CD4-positive, alpha-beta T cell treated with Interferon gamma for 1 hour (primary cell): ENCODE results near the gene ADAP1.
"Not testable (repeated sequence)": the region's sequence is repeated elsewhere in the genome, so short reads cannot be mapped to it uniquely, and the experiment has no call there.

Experiments used
- DNase-seq: peaks from one replicate; pipeline ENCODE4 v3.0.0-alpha.2; 2020

Gene ADAP1

GRCh38 chr7:974172-974571 lies 19.7 kb upstream of the ADAP1 start:
- no peak for DNase-seq

- DNase-seq = no peak
Observed at GRCh38 chr7:973312-973711, 18.8 kb upstream of the ADAP1 start.

GRCh38 chr7:972676-973309 lies 18.3 kb upstream of the ADAP1 start:
- DNase-seq = no peak

- DNase-seq = no peak
Observed at GRCh38 chr7:972110-972509, 17.6 kb upstream of the ADAP1 start.

- no peak for DNase-seq
Observed at GRCh38 chr7:970744-971143, 16.3 kb upstream of the ADAP1 start.

GRCh38 chr7:969403-969802 lies 14.9 kb upstream of the ADAP1 start:
- no peak for DNase-seq

GRCh38 chr7:968205-969105 lies 14.0 kb upstream of the ADAP1 start:
- DNase-seq = no peak

GRCh38 chr7:967361-968082 lies 13.0 kb upstream of the ADAP1 start:
- DNase-seq = no peak

GRCh38 chr7:966291-967069 lies 12.0 kb upstream of the ADAP1 start:
- no peak for DNase-seq

- no peak for DNase-seq
Observed at GRCh38 chr7:964401-965231, 10.1 kb upstream of the ADAP1 start.

GRCh38 chr7:963236-964078 lies 9.0 kb upstream of the ADAP1 start:
- DNase-seq = no peak

- no peak for DNase-seq
Observed at GRCh38 chr7:962401-963081, 8.1 kb upstream of the ADAP1 start.

GRCh38 chr7:961546-962400 lies 7.3 kb upstream of the ADAP1 start:
- no peak for DNase-seq

- not testable (repeated sequence) for DNase-seq
Observed at GRCh38 chr7:960972-961371, 6.5 kb upstream of the ADAP1 start.

GRCh38 chr7:960269-960871 lies 5.9 kb upstream of the ADAP1 start:
- no peak for DNase-seq

- DNase-seq = not testable (repeated sequence)
Observed at GRCh38 chr7:959740-960139, 5.3 kb upstream of the ADAP1 start.

GRCh38 chr7:959271-959670 lies 4.8 kb upstream of the ADAP1 start:
- no peak for DNase-seq

GRCh38 chr7:958221-959200 lies 4.0 kb upstream of the ADAP1 start:
- no peak for DNase-seq
